GM18508 (cell line): Measurements from ENCODE around the gene MOSPD3.

Experiments
- ATAC-seq: cut with Tn5 transposase; IDR thresholded peaks from one replicate; pipeline ENCODE4 v1.9.1; 2021; ENCODE audit warnings: moderate number of reproducible peaks; ENCODE audit not compliant: insufficient read depth, unreplicated experiment

Gene MOSPD3

DNA sequence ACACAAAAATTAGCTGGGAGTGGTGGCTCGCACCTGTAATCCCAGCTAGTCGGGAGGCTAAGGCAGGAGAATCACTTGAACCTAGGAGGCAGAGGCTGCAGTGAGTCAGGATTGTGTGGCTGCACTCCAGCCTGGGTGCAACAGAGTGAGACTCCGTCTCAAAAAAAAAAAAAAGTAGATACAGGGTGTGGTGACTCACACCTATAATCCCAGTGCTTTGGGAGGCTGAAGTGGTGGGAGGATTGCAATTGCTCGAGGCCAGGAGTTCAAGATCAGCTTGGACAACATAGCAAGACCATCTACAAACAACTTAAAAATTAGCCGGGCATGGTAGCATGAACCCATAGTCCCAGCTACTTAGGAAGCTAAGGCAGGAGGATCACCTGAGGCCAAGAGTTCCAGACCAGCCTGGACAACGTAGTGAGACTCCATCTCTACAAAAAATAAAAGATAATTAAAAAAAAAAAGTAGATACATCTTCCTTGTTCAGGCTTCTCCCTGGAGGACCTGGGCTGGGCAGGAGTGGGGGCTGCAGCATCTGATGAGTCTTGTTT is 2.0 kb downstream of the MOSPD3 start:
- no peak for ATAC-seq

DNA sequence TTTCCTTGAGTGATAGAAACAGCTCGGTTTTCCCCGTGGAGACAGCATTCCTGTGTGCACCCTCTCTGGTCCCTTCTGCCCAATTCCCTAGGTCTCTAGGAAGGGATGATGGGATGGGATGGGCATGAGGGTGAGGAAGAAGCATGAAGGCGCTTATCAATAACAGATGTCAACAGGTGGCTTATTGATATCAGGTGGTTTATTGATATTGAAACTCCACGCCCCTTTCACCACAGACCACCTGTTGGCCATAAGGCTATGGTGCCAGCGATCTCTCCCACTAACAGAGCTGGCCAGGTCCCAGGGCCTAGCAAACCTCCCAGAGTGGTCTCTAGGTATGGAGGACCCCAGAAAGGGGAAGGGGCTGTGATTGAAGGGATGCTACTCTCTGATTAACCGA is 7.9 kb downstream of the MOSPD3 start:
- ATAC-seq: no peak

DNA sequence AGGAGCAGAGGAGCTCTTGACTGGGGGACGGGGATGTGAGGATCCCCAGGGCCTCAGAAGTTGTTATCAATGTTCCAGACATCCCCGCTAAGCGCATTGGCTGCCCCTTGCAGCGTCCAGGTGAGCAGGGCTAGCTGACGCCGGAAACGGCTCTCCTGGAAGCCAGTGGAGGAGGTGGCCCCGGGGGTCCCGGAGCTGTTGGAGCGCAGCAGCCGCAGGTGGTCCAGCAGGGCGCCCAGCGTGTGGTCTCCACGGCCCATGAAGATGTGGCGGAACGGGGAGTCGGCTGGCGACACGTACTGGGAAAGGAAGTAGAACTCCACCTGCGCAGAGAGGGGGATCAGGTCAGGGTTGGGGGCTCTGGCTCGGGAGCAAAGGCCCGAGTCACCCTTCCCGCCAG is 8.5 kb downstream of the MOSPD3 start:
- ATAC-seq: no peak

DNA sequence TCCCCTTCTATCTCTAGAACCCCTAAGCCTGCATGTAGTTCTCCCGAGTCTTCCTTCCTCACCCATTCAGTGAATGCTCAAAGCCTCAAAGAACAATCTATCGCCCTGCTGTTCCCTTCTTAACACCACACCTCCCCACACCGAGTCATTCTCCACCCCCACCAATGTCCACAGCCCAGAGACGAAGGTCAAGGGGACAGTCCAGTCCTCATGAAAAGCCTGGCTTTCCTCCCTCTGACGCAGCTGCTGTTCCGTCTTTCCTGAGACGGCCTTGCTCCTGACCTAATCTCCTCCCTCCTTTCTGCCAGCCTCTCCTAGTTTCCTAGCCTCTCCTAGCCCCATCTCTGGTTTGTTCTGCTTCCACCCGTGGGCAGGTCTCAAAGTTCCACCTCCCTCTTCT is 9.2 kb downstream of the MOSPD3 start:
- no peak for ATAC-seq

DNA sequence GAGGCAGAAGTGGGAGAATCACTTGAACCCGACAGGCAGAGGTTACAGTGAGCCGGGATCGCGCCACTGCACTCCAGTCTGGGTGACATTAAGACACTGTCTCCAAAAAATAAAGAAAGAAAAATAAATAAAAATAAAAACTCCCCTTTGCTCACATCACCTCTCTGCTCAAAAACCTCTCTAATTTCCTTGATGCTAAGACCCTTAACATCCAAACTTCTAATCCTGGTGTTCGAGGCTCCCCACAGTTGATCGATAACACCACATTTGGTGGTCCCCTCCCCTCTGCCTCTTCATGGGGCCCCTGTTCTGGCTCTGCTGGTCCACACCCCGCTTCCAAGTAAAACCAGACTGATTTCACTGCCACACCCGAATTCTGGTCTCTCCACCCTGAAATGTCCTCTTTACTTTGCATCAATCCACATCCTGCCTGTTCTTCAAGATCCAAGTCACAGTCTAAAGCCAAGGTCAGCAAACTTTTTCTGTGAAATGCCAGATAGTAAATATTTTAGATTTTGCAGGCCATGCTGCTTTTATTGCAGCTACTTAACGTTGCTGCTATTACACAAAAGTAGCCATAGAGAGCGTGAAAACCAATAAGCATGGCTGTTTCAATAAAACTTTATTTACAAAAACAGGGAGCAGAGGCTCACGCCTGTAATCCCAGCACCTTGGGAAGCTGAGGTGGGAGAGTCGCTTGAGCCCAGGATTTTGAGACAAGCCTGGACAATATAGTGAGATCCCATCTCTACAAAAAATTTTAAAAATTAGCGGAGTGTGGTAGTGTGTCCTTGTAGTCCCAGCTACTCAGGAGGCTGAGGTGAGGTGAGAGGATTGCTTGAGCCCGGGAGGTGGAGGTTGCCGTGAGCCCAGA is 11.8 kb downstream of the MOSPD3 start:
- no peak for ATAC-seq

DNA sequence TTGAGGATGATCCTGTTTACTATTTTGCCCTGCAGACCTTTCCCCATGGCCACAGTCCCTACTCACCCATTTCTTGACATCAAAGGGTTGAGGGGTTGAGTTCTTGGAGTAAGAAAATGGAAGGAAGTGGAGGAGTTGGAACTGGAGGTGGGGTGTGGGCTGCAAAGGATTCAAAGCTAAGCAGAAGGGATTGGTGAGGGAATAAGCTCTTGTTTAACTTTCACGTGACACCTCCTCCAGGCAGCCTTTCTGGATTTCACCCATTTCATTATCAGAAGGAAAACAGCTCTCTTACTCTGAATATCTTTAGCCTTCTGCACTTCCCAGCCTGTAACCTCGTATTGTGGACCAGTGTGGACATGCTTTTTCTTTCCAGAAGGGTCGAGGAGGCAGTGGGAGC is 13.7 kb downstream of the MOSPD3 start:
- no peak for ATAC-seq

DNA sequence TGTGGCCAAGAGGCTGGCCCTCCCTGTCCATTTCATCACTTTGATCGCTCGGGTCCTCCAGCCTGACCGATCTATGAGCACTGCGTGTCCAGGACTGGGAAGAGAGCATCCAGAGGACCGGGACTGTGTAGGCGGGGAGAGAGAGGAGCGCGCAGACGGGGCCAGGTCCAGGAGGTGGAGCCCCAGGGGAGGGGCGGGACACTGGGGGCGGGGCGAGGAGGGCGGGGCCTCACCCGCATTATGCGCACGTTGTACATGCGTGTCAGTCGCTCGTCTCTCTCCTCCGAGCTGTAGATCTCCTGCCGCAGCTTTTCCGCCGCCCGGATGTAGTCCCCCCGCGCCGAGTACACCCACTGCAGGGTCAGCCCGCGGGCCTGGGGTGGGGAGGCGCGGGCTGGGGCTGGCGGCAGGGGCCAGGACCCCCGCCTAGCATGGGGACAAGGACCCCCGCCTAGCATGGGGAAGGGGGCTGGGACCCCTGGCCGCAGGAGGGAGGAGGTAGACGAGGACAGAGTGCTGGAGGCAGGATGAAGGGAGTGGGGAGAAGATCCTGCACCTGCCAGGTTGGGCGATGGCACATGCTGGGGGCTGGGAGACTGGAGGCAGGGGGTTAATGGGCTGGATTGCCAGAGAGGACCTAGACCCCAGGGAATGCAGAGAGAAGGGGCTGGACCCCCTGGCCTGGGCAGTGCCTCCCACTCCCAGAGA is 14.3 kb downstream of the MOSPD3 start:
- ATAC-seq: no peak

DNA sequence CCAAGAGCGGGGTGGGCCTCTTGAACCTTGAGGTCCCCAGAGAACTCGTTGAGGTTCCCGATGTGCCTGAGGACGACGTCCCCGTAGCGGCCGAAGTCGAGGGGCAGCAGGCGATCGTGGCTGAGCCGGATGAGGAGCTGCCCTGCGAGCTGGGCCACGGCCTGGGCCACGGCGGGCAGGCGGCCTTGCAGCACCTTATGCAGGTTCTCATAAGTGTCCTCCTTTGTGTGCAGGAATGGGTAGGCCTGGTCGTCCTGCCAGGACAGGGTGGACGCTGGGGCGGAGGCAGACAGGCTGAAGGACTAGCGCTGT is 14.9 kb downstream of the MOSPD3 start:
- ATAC-seq: no peak

DNA sequence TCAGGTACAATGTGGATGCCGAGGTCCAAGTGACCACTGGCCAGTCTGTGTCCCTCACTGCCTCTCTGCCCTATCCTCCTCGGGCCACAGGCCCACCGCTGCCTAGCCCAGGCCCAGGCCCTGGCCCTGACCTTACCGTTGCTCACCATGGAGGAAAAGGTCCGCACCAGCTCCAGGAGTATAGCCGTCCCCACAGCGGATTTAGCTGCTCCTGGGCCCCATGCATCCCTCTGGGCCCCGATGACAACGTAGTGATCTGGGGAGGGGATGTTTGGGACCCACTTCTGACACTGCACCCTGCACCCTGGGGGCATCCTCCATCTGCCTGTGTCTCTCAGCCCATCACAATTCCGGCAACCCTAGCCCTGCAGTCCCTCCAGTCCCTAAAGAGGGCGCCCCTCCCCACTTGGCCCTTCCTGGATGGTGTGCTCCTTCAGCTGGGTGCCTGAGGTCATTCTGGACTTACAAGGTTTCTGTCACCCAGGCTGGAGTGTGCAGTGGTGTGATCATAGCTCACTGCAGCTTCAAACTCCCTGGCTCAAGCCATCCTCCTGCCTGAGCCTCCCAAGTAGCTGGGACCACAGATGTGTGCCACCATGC is 16.9 kb downstream of the MOSPD3 start:
- ATAC-seq: no peak

DNA sequence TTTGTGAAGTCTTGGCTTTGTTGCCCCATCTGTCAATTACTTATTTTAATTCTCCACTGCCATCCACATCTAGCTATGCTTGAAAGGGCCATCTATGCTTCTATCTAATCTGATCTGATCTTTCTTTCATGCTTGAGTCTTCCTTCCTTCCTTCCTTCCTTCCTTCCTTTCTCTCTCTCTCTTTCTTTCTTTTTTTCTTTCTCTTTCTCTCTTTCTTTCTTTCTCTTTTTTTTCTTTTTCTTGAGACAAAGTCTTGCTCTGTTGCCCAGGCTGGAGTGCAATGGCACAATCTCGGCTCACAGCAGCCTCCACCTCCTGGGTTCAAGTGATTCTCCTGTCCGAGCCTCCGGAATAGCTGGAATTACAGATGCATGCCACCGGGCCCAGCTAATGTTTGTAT is 17.7 kb downstream of the MOSPD3 start:
- no peak for ATAC-seq

DNA sequence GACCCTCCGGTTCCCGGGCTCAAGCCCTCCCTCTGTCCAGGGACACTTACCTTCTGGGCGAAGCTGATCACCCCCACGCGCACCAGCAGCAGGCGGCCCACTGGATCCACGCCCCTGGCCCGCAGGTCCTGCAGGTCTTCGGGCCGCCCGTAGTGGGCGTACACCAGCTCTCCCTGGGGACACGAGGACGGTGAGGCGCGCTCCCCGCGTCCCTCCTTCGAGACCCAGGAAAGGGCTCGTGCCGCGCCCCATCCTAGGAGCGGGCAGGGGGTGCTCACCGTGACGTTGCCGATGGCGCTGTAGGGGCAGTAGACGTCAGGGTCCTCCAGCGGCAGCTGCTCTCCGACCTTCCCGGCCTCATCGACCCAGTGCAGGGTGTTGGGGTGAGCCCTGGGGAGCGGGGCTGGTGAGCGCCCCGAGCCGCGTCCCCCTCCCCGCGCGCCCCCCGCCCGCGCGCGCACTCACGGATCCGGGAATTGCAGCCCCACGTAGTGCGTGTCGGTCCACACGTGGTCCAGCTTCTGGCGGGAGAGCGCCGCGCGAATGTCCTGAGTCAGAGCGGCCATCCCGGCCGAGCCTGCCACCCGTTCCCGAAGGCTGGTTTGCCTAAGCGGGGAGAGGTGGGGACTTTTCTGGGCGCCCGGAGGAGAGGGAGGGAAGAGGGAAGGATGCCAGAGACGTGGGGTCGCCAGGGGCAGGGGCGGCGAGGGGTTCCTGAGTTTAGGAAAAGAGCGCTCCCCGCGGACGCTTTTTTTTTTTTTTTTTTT is 20.8 kb downstream of the MOSPD3 start:
- ATAC-seq: no peak

DNA sequence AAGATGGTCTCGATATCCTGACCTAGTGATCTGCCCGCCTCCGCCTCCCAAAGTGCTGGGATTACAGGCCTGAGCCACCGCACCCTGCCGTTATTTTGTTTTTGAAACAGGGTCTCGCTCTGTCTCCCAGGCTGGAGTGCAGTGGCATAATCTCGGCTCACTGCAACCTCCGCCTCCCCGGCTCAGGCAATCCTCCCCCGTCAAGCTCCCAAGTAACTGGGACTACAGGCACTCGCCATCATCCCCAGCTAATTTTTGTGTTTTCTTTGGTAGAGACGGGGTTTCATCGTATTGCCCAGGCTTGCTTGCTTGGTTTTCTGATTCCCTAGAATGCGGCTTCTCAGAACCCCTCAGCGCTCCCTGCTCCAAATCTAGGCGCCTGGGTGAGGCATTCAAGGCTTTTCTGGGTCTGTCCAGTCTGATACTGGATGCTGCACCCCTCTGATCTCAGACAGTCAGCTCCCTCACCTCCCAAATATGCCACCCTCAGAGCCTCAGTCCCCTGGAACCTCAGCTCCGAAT is 27.7 kb downstream of the MOSPD3 start:
- no peak for ATAC-seq

DNA sequence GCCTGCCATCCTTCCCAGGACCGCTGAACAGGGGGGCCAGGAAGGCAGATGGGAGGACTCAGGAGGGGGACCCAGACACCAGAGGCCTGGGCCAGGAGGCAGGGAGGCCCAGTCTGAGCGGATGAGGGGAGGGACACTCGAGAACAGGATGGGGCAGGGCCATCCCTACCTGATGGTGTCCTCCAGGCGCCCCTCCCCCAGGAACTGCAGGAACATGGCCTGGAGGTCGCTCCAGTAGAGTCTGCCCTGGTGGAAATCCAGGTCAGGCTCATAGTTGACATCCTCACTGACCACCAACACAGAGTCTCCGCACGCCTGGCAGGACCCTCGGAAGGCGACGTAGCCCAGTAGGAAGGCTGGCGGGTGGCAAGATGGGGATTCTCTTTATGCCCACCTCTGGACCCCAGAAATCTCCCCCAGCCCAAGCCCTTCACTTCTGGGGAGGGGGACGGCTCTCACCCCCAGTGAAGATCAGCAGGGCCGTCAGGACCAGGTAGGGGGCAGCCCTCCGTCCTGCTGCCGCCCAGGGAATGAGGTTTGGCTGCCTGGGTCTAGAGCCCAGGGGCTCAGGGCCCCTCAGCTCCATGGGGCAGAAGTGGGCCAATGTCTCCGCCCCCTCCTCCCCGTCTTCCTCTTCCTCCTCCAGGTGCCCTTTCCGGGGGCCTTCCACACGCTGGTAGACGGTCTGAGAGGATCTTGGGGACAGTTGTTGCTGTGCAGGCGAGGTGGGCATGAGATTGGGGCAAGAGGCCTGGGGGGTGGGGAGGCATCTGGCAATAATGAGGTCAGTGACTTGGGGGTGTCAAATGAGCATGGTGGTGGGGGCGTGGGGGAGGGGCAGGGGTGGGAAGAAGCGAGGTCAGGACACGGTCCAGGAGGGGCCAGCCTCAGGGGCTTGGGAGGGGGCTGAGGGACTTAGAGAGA is 28.4 kb downstream of the MOSPD3 start:
- ATAC-seq: no peak

DNA sequence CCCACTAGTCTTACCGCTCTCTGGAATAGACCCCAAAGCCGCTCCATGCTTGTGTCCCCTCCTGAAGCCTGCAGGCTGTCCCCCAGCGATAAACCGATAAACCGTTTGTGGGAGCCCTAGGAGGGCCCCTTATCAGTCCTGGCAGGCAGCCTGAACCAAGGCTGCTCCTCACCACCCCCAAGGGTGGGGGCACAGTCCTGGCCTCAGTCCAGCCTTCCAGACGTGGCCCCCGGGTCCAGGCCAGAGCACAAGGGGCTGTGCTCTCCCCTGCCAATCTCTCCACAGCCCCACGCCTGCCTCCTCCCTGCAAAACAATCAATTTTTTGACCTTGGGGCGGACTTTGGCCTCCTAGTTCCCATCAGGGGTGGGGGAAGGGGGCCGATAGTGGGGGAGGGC is 29.1 kb downstream of the MOSPD3 start, which contains the start of gene TFR2:
TFR2 (minus strand) TSS at position 90 of the 397 bp plus-strand sequence; CDS start at position 47, 43 bp downstream.
- no peak for ATAC-seq

DNA sequence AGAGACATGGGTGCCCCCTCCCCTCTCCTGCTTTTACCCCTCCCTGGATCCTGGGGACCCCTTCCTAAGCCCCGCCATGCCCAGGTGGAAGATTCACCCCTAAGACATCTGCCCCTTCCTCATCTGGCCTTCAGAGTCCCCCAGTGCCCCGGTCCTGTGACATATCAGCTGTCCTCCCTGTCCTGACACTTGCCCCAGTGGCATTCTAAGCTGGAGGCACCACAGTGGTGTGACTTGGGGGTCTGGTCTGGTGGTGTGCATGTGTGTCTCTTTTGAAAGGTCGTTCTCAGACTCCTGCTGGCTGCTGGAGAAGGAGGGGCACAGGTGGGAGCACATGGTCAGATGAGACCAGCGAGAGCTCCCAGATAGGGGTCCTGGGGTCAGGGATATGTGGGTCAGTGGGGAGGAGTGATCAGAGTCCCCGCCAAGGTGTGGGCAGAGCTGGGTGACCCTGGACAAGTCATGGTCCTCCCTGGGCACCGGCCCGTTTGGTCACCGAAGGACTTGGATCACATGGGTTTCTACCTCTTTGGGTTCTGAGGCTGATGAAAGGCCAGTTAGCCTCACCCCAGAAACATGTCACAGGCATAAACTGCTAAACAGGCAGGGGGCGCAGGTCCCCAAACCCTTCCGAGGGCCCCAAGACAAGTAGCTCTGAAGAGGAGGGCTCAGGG is 29.7 kb downstream of the MOSPD3 start:
- ATAC-seq: no peak

DNA sequence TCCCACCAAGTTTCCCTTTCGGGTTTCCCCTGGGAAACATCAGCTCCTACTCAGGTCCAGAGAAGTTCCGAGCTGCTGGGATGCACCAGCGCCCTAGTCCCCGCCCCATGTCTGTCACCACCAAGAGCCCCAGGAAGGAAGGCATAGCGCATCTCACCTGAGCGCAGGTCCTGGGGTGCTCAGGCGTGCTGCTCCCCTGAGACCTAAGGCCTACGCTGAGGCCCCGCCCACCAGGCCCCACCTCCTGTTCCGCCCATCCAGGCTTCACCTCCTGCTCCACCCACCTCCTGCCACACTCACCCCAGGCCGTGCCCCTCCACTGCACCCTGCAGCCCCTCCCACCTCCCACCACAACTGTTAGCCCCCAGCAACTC is 30.2 kb downstream of the MOSPD3 start:
- ATAC-seq: no peak

DNA sequence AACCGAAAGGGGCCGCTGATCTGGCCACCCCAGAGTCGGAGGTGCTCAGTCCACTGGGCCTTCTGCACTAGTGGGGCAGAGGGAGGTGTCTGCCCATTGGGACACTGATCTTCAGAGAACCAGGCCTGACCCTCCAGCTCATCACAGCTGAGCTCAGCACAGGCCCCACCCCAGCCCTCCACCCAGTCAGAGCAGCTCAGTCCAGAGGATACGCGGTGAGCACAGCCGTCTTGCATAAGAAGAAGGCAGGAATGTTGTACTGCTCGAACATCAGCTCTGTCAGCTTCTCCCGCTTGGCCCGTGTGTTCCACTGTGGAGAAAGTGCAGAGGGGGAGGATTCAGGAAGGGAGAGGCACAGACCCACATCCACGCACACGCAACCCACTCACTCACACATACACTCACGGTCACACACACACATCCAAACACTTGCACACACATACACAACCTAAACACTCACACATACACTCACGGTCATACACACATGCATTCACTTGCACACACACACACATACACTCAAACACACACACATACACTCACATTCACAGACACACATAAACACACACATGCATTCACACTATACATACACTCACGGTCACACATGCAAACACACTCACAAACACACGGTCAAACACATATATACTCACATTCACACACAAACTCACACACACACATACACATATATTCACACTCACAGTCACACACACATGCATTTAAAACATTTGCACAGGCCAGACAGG is 37.7 kb downstream of the MOSPD3 start:
- ATAC-seq: no peak
